Lung (tissue), 12 donors: ENCODE measurements around the gene LHPP. TPM values are rescaled to one million over a fixed set of nuclear protein-coding genes. Genes with fewer than 3 reads are reported as not detected.
A peak's percentile ranks its signal among the peaks of the same experiment; 100 is the strongest.
"Not testable (repeated sequence)": the region's sequence is repeated elsewhere in the genome, so short reads cannot be mapped to it uniquely, and the experiment has no call there.

Experiments
- ATAC-seq: fragments of 200-7000 bp; cut with Tn5 transposase; one replicate; pipeline ENCODE4 v1.9.1; 2020; ENCODE audit warnings: moderate number of reproducible peaks; ENCODE audit not compliant: insufficient read depth, low FRiP score
- DNase-seq, 3 donors: peaks; one replicate each; pipeline ENCODE4 v3.0.0-alpha.2; 2013 to 2017
- H3K27ac ChIP-seq, 2 donors: one replicate each; pipeline ENCODE4 v1.5.1; 2013; ENCODE audit warnings: mild to moderate bottlenecking in 2 of 2, moderate library complexity in 2 of 2, control low read depth in 1 of 2, inconsistent platforms in 1 of 2, low read depth in 1 of 2, low read length in 1 of 2
- H3K27me3 ChIP-seq, 3 donors: one replicate each; pipeline ENCODE4 v1.5.1; 2013; ENCODE audit warnings: low read length in 2 of 3; ENCODE audit not compliant: control insufficient read depth in 3 of 3, insufficient read depth in 3 of 3
- H3K36me3 ChIP-seq, 4 donors: one replicate each; pipeline ENCODE4 v1.5.1; 2013; ENCODE audit warnings: low read length in 4 of 4, mild to moderate bottlenecking in 1 of 4, moderate library complexity in 1 of 4; ENCODE audit not compliant: control insufficient read depth in 4 of 4, insufficient read depth in 4 of 4
- H3K4me1 ChIP-seq, 5 donors: one replicate each; pipeline ENCODE4 v1.5.1; 2013; ENCODE audit warnings: low read length in 5 of 5, mild to moderate bottlenecking in 2 of 5, moderate library complexity in 1 of 5; ENCODE audit not compliant: control insufficient read depth in 5 of 5, insufficient read depth in 5 of 5
- H3K4me3 ChIP-seq: one replicate; pipeline ENCODE4 v1.5.1; 2013; ENCODE audit warnings: mild to moderate bottlenecking, control low read depth, moderate library complexity
- H3K9ac ChIP-seq, 2 donors: one replicate each; pipeline ENCODE4 v1.5.1; 2013; ENCODE audit warnings: low read length in 2 of 2, control low read depth in 1 of 2; ENCODE audit not compliant: insufficient read depth in 1 of 2
- H3K9me3 ChIP-seq, 4 donors: one replicate each; pipeline ENCODE4 v1.5.1; 2013; ENCODE audit warnings: low read length in 3 of 4, mild to moderate bottlenecking in 1 of 4, moderate library complexity in 1 of 4; ENCODE audit not compliant: control insufficient read depth in 4 of 4, insufficient read depth in 3 of 4
- CTCF ChIP-seq: IDR thresholded peaks from 2 replicates; pipeline ENCODE4 v1.5.1; 2012; ENCODE audit warnings: mild to moderate bottlenecking; ENCODE audit errors: control extremely low read depth, extremely low read depth
- WGBS, 2 donors: extraction: QIAGEN DNeasy Blood & Tissue Kit; methylation state at CpG; one replicate each; pipeline ENCODE4 v1.1.7; 2013; 5-methylcytosine and 5-hydroxymethylcytosine counted together
- polyA plus RNA-seq, 2 donors: library from polyadenylated mRNA; stranded (reverse); fragments of 200-250 nt; gene quantifications; one replicate each; pipeline ENCODE4 v1.2.1, GENCODE V29; 2013
- total RNA-seq, 2 donors: library from RNA; depleted of rRNA in 1 of 2; stranded (reverse); fragments of >200 nt in 1 of 2; gene quantifications; one replicate each; pipeline ENCODE4 v1.2.1, GENCODE V29; 2014 to 2021
- donor health status: control.
- donor health status: control.
- donor health status: Bipolar disorder and iron deficiency.
- donor health status: healthy.
- donor health status: DM: yes; HTN: yes; CAD: no.

Gene LHPP
- total and polyA plus RNA-seq, 4 donors = 7.1 to 18.6 (median 14.8) TPM

GRCh38 chr10:124609698-124610097 lies 148.1 kb downstream of the LHPP start:
- TF ChIP-seq CTCF = no peak
- H3K27me3 ChIP-seq = no peaks in the 10 kb centered on the region
- DNase-seq (no peak), ATAC-seq (no peak)
- H3K27ac ChIP-seq = no peak overlapping the region
- H3K4me3 ChIP-seq = no peak overlapping the region
- H3K4me1 ChIP-seq = peaks cover 0 to 16% (median 7%) of the 10 kb centered on the region in 5 donors
- no peaks in the 10 kb centered on the region for H3K9me3 ChIP-seq
- no peak overlapping the region for H3K9ac ChIP-seq
- H3K36me3 ChIP-seq = no peaks in the 10 kb centered on the region
- WGBS, 2 donors = 90 to 93% methylated on average over 11 of the region's 11 CpGs

- 91 to 95% methylated on average over 15 to 17 of the region's 19 CpGs for WGBS, 2 donors
- not testable (repeated sequence) for H3K27ac ChIP-seq, ATAC-seq, H3K4me3 ChIP-seq, H3K9me3 ChIP-seq, H3K27me3 ChIP-seq, H3K9ac ChIP-seq, DNase-seq, H3K36me3 ChIP-seq
- peaks cover 0 to 16% (median 7%) of the 10 kb centered on the region in 5 donors for H3K4me1 ChIP-seq
Measured at GRCh38 chr10:124610186-124610585, 148.6 kb downstream of the LHPP start.

GRCh38 chr10:124610851-124611250 lies 149.2 kb downstream of the LHPP start:
- not testable (repeated sequence) for H3K4me3 ChIP-seq, DNase-seq, H3K27me3 ChIP-seq, H3K36me3 ChIP-seq, ATAC-seq, H3K9me3 ChIP-seq, H3K9ac ChIP-seq
- peaks cover 0 to 16% (median 7%) of the 10 kb centered on the region in 5 donors for H3K4me1 ChIP-seq
- peak overlapping the region in 1 of 2 donors; percentile 11 for H3K27ac ChIP-seq
- 77 to 90% methylated on average over 9 to 17 of the region's 17 CpGs for WGBS, 2 donors

GRCh38 chr10:124611738-124612137 lies 150.1 kb downstream of the LHPP start:
- ATAC-seq = no peak
- Histone ChIP-seq H3K27ac (peak overlapping the region in 1 of 2 donors; percentile 1), H3K36me3 (peaks cover 0 to 9% (median 0%) of the 10 kb centered on the region in 4 donors), H3K4me3 (no peak overlapping the region), H3K27me3 (no peaks in the 10 kb centered on the region), H3K9me3 (no peaks in the 10 kb centered on the region), H3K9ac (no peak overlapping the region), H3K4me1 (peaks cover 0 to 16% (median 7%) of the 10 kb centered on the region in 5 donors)
- no peak for TF ChIP-seq CTCF
- WGBS, 2 donors = 28 to 56% methylated on average over 11 of the region's 11 CpGs
- no peak for DNase-seq
